B cell (primary cell): ENCODE data around the gene PNLIPRP1. TPM values are rescaled to one million over a fixed set of nuclear protein-coding genes. Genes with fewer than 3 reads are reported as not detected.

Experiments used
- ATAC-seq: fragments of 200-7000 bp; cut with Tn5 transposase; one replicate; pipeline ENCODE4 v1.10.0; 2021; ENCODE audit warnings: low read depth, mild to moderate bottlenecking, moderate number of reproducible peaks, moderate library complexity
- CTCF ChIA-PET: fragments of 350-600 bp; sonication (Branson Sonifier 250); formaldehyde crosslinking; loops from one replicate; lab custom pipeline; 2021; ENCODE audit warnings: antibody characterized with exemption, inconsistent platforms; lab: Charles Lee
- POLR2A ChIA-PET: fragments of 350-600 bp; sonication (Branson Sonifier 250); formaldehyde crosslinking; loops from one replicate; lab custom pipeline; 2021; ENCODE audit warnings: antibody characterized with exemption; lab: Charles Lee
- DNase-seq: peaks from one replicate; pipeline ENCODE4 v3.0.0; 2013
- H2AFZ ChIP-seq: 2 replicates; pipeline ENCODE4 v1.6.1; 2012; ENCODE audit warnings: mild to moderate bottlenecking, low read depth, low read length; ENCODE audit not compliant: insufficient read depth, poor library complexity, severe bottlenecking
- H3K27ac ChIP-seq, 2 donors: 1 replicate in 1 of 2; 2 replicates in 1 of 2; pipeline ENCODE4 v1.5.1; 2012 to 2013; ENCODE audit warnings: low read length in 2 of 2, mild to moderate bottlenecking in 2 of 2, moderate library complexity in 1 of 2
- H3K27me3 ChIP-seq, 4 experiments: fragments of 200-600 bp in 1 of 4; sonication (generic) in 1 of 4; replicated peaks in 1 of 4; 1 replicate in 2 of 4; 2 replicates in 2 of 4; pipeline versions ENCODE4 v1.6.1 to v1.7.0; 2013 to 2016; ENCODE audit warnings: low read length in 3 of 4, mild to moderate bottlenecking in 2 of 4, mixed read lengths in 1 of 4, moderate library complexity in 1 of 4; ENCODE audit not compliant: insufficient read depth in 4 of 4, control insufficient read depth in 3 of 4; ENCODE audit errors: control extremely low read depth in 1 of 4
- H3K36me3 ChIP-seq, 2 experiments: replicated peaks in 1 of 2; 1 replicate in 1 of 2; 2 replicates in 1 of 2; pipeline versions ENCODE4 v1.6.1 to v1.7.1; 2013; ENCODE audit warnings: low read length in 1 of 2; ENCODE audit not compliant: insufficient read depth in 2 of 2, control insufficient read depth in 1 of 2; ENCODE audit errors: control extremely low read depth in 1 of 2, extremely low read depth in 1 of 2
- H3K4me1 ChIP-seq, 2 donors: fragments of 200-600 bp in 1 of 2; sonication (generic) in 1 of 2; 1 replicate in 1 of 2; 2 replicates in 1 of 2; pipeline versions ENCODE4 v1.5.1 to v1.6.1; 2013 to 2017; ENCODE audit warnings: low read length in 2 of 2; ENCODE audit not compliant: control insufficient read depth in 2 of 2, insufficient read depth in 2 of 2
- H3K4me2 ChIP-seq: replicated peaks from 2 replicates; pipeline ENCODE3; 2012; ENCODE audit warnings: mild to moderate bottlenecking, low read depth, low read length; ENCODE audit not compliant: poor library complexity, severe bottlenecking
- H3K4me3 ChIP-seq, 5 experiments: fragments of 200-600 bp in 1 of 5; sonication (generic) in 1 of 5; 1 replicate in 3 of 5; 2 replicates in 2 of 5; pipeline versions ENCODE4 v1.5.1 to v1.7.0; 2011 to 2016; ENCODE audit warnings: low read length in 4 of 5, mild to moderate bottlenecking in 4 of 5, low read depth in 2 of 5, control low read depth in 1 of 5, moderate library complexity in 1 of 5; ENCODE audit not compliant: insufficient read depth in 1 of 5; ENCODE audit errors: control extremely low read depth in 1 of 5, extremely low read depth in 1 of 5
- H3K79me2 ChIP-seq: fragments of 200-600 bp; sonication (generic); one replicate; pipeline ENCODE4 v1.6.0; 2016; ENCODE audit warnings: low read length; ENCODE audit not compliant: control insufficient read depth, insufficient read depth
- H3K9ac ChIP-seq: fragments of 200-600 bp; sonication (generic); 2 replicates; pipeline ENCODE4 v1.6.1; 2017; ENCODE audit warnings: mild to moderate bottlenecking, low read length, moderate library complexity
- H3K9me3 ChIP-seq, 3 donors: one replicate each; pipeline versions ENCODE4 v1.6.1 to v1.7.1; 2013; ENCODE audit warnings: low read length in 2 of 3; ENCODE audit not compliant: control insufficient read depth in 2 of 3, insufficient read depth in 1 of 3; ENCODE audit errors: control extremely low read depth in 1 of 3
- H4K20me1 ChIP-seq: 2 replicates; pipeline ENCODE4 v1.6.0; 2012; ENCODE audit warnings: mild to moderate bottlenecking, low read length; ENCODE audit not compliant: insufficient read depth, control insufficient read depth, poor library complexity, severe bottlenecking
- H3K27ac Mint-ChIP-seq: one replicate; pipeline ENCODE4 v1.8.0; 2021; ENCODE audit warnings: mixed read lengths
- H3K27me3 Mint-ChIP-seq: one replicate; pipeline ENCODE4 v1.8.0; 2021; ENCODE audit warnings: mixed read lengths
- H3K4me1 Mint-ChIP-seq: one replicate; pipeline ENCODE4 v1.8.0; 2021; ENCODE audit warnings: mixed read lengths
- H3K4me3 Mint-ChIP-seq: one replicate; pipeline ENCODE4 v1.8.0; 2021; ENCODE audit warnings: mixed read lengths
- H3K9me3 Mint-ChIP-seq: one replicate; pipeline ENCODE4 v1.8.0; 2022; ENCODE audit warnings: mixed read lengths; ENCODE audit not compliant: insufficient read depth
- EZH2 ChIP-seq: IDR thresholded peaks from 2 replicates; pipeline ENCODE4 v1.6.1; 2012; ENCODE audit warnings: borderline replicate concordance, low read depth, mild to moderate bottlenecking, moderate library complexity, low read length; ENCODE audit not compliant: insufficient read depth, poor library complexity, severe bottlenecking
- WGBS: methylation state at CpG from one replicate; pipeline ENCODE4 v1.1.5; 2013; ENCODE audit warnings: missing lambda C conversion rate; ENCODE audit not compliant: insufficient coverage; 5-methylcytosine and 5-hydroxymethylcytosine counted together
- intact Hi-C: fragments of 100-400 bp; cut with micrococcal nuclease; formaldehyde crosslinking; loops from one replicate; pipeline ENCODE4 v1.10.0; 2022
- polyA plus RNA-seq: library from polyadenylated mRNA; depleted of rRNA; stranded (reverse); fragments of >200 nt; gene quantifications from 2 replicates; pipeline ENCODE4 v1.2.3, GENCODE V29; 2012
- total RNA-seq, 2 donors: library from RNA; stranded (reverse); fragments of 120-200 nt in 1 of 2; gene quantifications; 1 replicate in 1 of 2; 2 replicates in 1 of 2; pipeline versions ENCODE4 v1.2.3 to v1.2.4, GENCODE V29; 2013 to 2022
- TF ChIP-seq, protein P1 (sequence below): fragments of 200-600 bp; IDR thresholded peaks from one replicate; pipeline ENCODE4 v1.8.0; 2022; ENCODE audit warnings: antibody characterized with exemption, mild to moderate bottlenecking

Gene PNLIPRP1
- total and polyA plus RNA-seq, 2 donors (not counting 1 experiment from before 2014, with no cell fraction given): not detected

DNA sequence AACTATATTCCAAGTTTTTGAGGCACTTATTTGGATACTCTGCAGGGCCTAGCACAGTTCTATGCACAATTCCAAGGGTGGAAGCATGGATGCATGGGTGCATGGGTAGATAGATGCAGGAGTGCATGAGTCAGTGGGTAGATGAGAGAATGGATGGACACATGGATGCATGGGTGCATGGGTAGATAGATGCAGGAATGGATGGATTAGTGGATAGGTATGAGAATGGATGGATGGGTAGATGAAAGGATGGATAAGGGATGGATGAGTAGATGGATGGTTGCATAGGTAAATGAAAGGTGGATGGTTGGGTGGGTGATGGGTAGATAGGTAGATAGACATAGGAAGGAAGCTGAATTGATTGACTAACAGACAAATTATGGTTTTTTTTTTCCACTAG lies 45.6 kb downstream of the PNLIPRP1 start:
- no peaks in the 10 kb centered on the region for H3K27me3 Mint-ChIP-seq
- H3K4me3 Mint-ChIP-seq: no peak overlapping the region
- H3K4me1 ChIP-seq: no peaks in the 10 kb centered on the region
- no peak overlapping the region for H3K27ac ChIP-seq
- H2AFZ ChIP-seq: no peak overlapping the region
- no peak overlapping the region for H3K4me3 ChIP-seq
- ATAC-seq (no peak), DNase-seq (no peak)
- H3K4me2 ChIP-seq: no peak overlapping the region
- H3K79me2 ChIP-seq: no peaks in the 10 kb centered on the region
- TF ChIP-seq EZH2: no peak
- TF ChIP-seq, protein P1, sequence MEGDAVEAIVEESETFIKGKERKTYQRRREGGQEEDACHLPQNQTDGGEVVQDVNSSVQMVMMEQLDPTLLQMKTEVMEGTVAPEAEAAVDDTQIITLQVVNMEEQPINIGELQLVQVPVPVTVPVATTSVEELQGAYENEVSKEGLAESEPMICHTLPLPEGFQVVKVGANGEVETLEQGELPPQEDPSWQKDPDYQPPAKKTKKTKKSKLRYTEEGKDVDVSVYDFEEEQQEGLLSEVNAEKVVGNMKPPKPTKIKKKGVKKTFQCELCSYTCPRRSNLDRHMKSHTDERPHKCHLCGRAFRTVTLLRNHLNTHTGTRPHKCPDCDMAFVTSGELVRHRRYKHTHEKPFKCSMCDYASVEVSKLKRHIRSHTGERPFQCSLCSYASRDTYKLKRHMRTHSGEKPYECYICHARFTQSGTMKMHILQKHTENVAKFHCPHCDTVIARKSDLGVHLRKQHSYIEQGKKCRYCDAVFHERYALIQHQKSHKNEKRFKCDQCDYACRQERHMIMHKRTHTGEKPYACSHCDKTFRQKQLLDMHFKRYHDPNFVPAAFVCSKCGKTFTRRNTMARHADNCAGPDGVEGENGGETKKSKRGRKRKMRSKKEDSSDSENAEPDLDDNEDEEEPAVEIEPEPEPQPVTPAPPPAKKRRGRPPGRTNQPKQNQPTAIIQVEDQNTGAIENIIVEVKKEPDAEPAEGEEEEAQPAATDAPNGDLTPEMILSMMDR: no peak
- H3K27ac Mint-ChIP-seq: no peak overlapping the region
- ChIA-PET POLR2A (no interaction called here), CTCF (no interaction called here)
- H3K9ac ChIP-seq: no peak overlapping the region
- H3K36me3 ChIP-seq: no peaks in the 10 kb centered on the region
- peaks cover 0 to 6% (median 0%) of the 10 kb centered on the region in 3 donors for H3K9me3 ChIP-seq
- H3K9me3 Mint-ChIP-seq: peaks cover 2% of the 10 kb centered on the region
- H4K20me1 ChIP-seq: no peaks in the 10 kb centered on the region
- H3K4me1 Mint-ChIP-seq: no peaks in the 10 kb centered on the region
- no peaks in the 10 kb centered on the region for H3K27me3 ChIP-seq
- intact Hi-C loops: no loop called here

DNA sequence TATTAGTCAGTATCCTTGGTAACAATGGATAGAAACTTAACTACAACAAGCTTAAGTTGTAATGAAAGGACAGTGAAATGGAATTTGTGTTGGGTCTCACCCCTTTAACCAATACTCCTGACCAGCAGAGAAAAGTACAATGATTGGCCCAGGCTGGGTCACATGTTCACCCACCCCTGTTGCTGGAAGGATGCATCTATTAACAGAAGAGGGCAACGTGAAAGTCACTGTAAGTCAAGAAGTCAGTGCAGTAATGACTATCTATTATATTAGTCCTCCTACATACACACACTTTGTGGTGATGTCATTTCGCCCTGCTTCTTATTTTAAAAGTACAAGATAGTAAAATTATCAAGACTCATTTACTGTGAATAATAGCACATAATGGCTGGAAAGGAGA lies 46.2 kb downstream of the PNLIPRP1 start:
- Histone ChIP-seq H3K4me1 (no peaks in the 10 kb centered on the region), H3K9me3 (peaks cover 0 to 6% (median 0%) of the 10 kb centered on the region in 3 donors), H2AFZ (no peak overlapping the region), H4K20me1 (no peaks in the 10 kb centered on the region), H3K4me3 (no peak overlapping the region), H3K4me2 (no peak overlapping the region), H3K36me3 (no peaks in the 10 kb centered on the region), H3K27me3 (no peaks in the 10 kb centered on the region), H3K9ac (no peak overlapping the region), H3K27ac (no peak overlapping the region), H3K79me2 (no peaks in the 10 kb centered on the region)
- ChIA-PET POLR2A (no interaction called here), CTCF (no interaction called here)
- TF ChIP-seq, protein P1: no peak
- TF ChIP-seq EZH2: no peak
- Mint-ChIP-seq H3K27ac (no peak overlapping the region), H3K4me3 (no peak overlapping the region), H3K27me3 (no peaks in the 10 kb centered on the region), H3K4me1 (no peaks in the 10 kb centered on the region), H3K9me3 (peaks cover 2% of the 10 kb centered on the region)
- ATAC-seq (no peak), DNase-seq (no peak)
- intact Hi-C loops: no loop called here
- no CpG with 5 or more reads among the region's 2 CpGs for WGBS
